Measurements from ENCODE around the gene NPAS2. TPM values are rescaled to one million over a fixed set of nuclear protein-coding genes. Genes with fewer than 3 reads are reported as not detected.

The NPAS2 gene
- total RNA-seq, 3 donors from 2014 or later, result 6.2 to 42.3 (median 22.5) TPM

DNA sequence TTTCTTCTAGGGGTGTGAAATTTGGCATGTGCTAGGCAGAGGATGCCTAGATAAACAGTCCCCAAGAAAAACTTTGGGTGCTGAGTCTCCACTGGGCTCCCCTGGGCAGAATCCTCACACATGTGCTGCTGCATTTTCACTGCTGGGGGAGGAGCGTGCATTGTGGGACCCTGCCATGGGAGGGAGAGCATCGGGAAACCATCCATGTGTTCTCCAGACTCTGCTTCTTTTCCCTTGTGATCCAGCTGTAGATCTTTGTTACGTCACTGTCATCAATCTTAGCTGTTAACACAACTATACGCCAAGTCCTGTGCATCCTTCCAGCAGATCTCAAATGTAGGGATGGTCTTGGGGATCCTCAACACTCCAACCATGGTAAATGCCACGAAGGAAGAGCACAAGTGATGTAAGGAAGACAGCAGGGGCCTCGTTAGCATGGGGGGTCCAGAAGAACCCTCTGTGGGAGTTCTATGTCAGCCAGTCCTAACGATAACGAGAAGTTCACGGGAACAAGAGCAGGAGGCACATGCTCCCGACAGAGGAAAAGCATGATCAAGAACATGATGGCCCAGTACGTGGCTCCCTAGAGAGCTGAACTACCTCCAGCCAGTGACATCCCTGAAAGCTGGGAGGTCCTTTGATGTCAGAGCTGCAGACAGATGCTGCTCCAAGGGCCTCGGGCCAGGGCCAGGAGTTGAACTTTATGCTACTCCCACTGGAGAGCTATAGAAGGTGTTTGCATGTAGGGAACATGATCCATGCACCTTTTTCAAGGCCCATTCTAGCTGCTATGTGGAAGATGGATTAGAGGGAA, 41.1 kb upstream of the NPAS2 start:
- no peaks in the 10 kb centered on the region for H3K9me3 ChIP-seq
- no peak overlapping the region for H3K27ac ChIP-seq
- TF ChIP-seq POLR2AphosphoS5 (IDR thresholded peaks at IDR 0.05), result no peak
- TF ChIP-seq POLR2A (IDR thresholded peaks at IDR 0.05), result no peak
- TF ChIP-seq, protein P1, sequence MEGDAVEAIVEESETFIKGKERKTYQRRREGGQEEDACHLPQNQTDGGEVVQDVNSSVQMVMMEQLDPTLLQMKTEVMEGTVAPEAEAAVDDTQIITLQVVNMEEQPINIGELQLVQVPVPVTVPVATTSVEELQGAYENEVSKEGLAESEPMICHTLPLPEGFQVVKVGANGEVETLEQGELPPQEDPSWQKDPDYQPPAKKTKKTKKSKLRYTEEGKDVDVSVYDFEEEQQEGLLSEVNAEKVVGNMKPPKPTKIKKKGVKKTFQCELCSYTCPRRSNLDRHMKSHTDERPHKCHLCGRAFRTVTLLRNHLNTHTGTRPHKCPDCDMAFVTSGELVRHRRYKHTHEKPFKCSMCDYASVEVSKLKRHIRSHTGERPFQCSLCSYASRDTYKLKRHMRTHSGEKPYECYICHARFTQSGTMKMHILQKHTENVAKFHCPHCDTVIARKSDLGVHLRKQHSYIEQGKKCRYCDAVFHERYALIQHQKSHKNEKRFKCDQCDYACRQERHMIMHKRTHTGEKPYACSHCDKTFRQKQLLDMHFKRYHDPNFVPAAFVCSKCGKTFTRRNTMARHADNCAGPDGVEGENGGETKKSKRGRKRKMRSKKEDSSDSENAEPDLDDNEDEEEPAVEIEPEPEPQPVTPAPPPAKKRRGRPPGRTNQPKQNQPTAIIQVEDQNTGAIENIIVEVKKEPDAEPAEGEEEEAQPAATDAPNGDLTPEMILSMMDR (IDR thresholded peaks at IDR 0.05), result no peak
- no peak overlapping the region for H3K4me3 ChIP-seq
- H3K27me3 ChIP-seq, result no peaks in the 10 kb centered on the region
- H3K36me3 ChIP-seq, result no peaks in the 10 kb centered on the region
- H3K4me1 ChIP-seq, result peaks cover 5 to 6% of the 10 kb centered on the region in 2 donors
- DNase-seq (ENCODE audit: low spot score in 2 of 2), result no peak
- intact Hi-C loops (cut with DNase I; ENCODE audit: low total_unique reads), result no loop called here

DNA sequence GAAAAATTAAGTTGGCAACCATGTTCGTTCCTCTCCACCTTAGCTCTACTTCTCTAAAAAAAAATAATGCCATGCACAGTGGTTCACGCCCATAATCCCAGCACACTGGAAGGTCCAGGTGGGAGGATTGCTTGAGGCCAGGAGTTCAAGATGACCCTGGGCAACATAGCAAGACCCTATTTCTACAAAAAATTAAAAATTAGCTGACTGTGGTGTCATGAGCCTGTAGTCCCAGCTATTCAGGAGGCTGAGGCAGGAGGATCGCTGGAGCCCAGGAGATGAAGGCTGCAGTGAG, 40.1 kb upstream of the NPAS2 start:
- H3K4me1 ChIP-seq, result peaks cover 5 to 6% of the 10 kb centered on the region in 2 donors

DNA sequence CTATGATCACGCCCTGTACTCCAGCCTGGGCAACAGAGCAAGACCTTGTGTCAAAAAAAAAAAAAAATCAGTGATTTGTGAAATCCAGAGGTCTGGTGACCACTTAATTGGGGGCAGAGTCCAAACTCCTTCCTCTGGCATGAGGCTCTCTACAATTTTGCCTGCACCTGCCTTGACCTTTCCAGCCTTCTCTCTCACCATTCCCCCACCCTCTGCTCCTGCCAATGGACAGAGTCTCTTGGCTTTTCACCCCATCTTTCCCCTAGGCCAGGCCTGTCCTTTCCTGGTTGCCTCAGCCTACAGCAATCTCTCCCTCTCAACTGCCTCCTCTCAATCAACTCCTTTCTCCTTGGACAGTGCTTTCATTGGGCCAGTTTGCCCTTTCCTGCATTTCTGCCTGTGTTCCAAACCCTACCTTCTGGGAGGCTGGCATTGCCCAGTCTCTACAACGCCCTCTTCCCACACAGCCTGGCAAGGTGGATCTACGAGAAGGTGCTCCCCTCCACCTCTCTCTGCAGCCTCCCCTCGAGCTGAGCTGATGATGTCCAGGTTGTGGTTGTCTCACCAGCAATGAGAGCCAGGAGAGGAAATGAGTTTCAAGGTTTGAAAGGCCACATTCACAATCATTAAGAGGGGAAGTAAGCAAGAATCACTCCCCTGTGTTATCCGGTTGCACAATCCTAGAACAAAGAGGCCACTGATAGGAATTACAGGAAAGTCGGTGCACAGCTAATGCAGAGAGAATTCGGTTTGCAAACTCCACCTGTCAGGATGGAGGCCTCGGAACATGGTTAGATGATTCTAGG, 39.5 kb upstream of the NPAS2 start:
- Histone ChIP-seq H3K27ac (peak overlapping the region; percentile 68 to 74), H3K4me3 (no peak overlapping the region), H3K36me3 (no peaks in the 10 kb centered on the region), H3K9me3 (no peaks in the 10 kb centered on the region), H3K4me1 (peaks cover 5 to 6% of the 10 kb centered on the region in 2 donors), H3K27me3 (no peaks in the 10 kb centered on the region)
- peak in 1 of 2 donors; percentile 79 for DNase-seq (ENCODE audit: low spot score in 2 of 2)
- TF ChIP-seq POLR2A (IDR thresholded peaks at IDR 0.05) (no peak), POLR2AphosphoS5 (IDR thresholded peaks at IDR 0.05) (peak in 1 of 3 donors; percentile 65)
- TF ChIP-seq, protein P1 (IDR thresholded peaks at IDR 0.05), result no peak
- intact Hi-C loops (cut with DNase I; ENCODE audit: low total_unique reads), result no loop called here

More for the DNA sequence above, 40.1 kb upstream of the NPAS2 start:
- DNase-seq (ENCODE audit: low spot score in 2 of 2), result no peak
- H3K9me3 ChIP-seq, result no peaks in the 10 kb centered on the region
- no peak overlapping the region for H3K4me3 ChIP-seq
- intact Hi-C loops (cut with DNase I; ENCODE audit: low total_unique reads), result no loop called here
- no peak for TF ChIP-seq POLR2AphosphoS5 (IDR thresholded peaks at IDR 0.05)
- no peak for TF ChIP-seq POLR2A (IDR thresholded peaks at IDR 0.05)
- TF ChIP-seq, protein P1 (IDR thresholded peaks at IDR 0.05), result no peak
- H3K27me3 ChIP-seq, result no peaks in the 10 kb centered on the region
- peak overlapping the region; percentile 68 to 74 for H3K27ac ChIP-seq
- H3K36me3 ChIP-seq, result no peaks in the 10 kb centered on the region

DNA sequence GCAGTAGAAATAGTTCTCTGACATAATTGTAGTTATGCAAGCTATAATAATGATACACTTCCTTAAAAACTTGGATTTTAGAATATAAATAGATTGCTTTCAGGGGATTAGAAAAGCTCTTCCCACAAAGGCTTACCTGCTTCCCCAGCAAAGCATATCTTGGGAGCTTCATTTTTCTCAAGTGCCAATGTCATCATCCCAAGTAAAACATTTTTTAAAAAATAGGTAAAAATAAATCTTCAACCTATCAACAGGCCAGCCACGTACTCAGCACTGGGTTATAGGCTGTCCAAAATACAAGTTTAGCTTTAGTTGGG, 39.0 kb upstream of the NPAS2 start:
- intact Hi-C loops (cut with DNase I; ENCODE audit: low total_unique reads), result no loop called here
- H3K4me1 ChIP-seq, result peaks cover 5 to 6% of the 10 kb centered on the region in 2 donors
- TF ChIP-seq POLR2AphosphoS5 (IDR thresholded peaks at IDR 0.05) (no peak), POLR2A (IDR thresholded peaks at IDR 0.05) (no peak)
- TF ChIP-seq, protein P1 (IDR thresholded peaks at IDR 0.05), result no peak
- no peak overlapping the region for H3K4me3 ChIP-seq
- H3K36me3 ChIP-seq, result no peaks in the 10 kb centered on the region
- H3K27me3 ChIP-seq, result no peaks in the 10 kb centered on the region
- H3K9me3 ChIP-seq, result no peaks in the 10 kb centered on the region
- no peak for DNase-seq (ENCODE audit: low spot score in 2 of 2)
- H3K27ac ChIP-seq, result peak overlapping the region; percentile 68 to 74

Data from breast epithelium (tissue), 4 donors.